HG03025 (cell line): ENCODE measurements around the gene NKD2.

ENCODE experiments used
- ATAC-seq: cut with Tn5 transposase; IDR thresholded peaks from one replicate; pipeline ENCODE4 v1.9.1; 2021; ENCODE audit warnings: mild to moderate bottlenecking, moderate library complexity; ENCODE audit not compliant: unreplicated experiment, low FRiP score

Gene NKD2

DNA sequence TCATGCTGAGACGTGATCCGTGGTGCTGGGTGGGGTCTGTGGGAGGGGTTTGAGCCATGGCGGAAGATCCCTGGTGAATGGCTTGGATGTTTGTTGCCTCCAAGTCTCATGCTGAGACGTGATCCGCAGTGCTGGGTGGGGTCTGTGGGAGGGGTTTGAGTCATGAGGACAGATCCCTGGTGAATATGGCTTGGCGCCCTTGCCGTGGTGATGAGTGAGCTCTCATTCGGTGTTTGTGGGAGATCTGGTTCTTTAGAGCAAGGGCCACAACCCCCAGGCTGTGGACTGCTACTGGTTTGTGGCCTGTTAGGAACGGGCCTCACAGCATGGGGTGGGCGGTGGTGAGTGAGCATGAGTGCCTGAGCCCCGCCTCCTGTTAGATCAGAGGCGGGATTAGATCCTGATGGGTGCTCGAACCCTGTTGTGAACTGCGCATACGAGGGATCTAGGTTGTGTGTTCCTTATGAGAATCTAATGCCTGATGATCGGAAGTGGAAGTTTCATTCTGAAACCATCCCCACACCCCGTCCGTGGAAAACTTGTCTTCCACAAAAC is 31.2 kb downstream of the NKD2 start:
- no peak for ATAC-seq

DNA sequence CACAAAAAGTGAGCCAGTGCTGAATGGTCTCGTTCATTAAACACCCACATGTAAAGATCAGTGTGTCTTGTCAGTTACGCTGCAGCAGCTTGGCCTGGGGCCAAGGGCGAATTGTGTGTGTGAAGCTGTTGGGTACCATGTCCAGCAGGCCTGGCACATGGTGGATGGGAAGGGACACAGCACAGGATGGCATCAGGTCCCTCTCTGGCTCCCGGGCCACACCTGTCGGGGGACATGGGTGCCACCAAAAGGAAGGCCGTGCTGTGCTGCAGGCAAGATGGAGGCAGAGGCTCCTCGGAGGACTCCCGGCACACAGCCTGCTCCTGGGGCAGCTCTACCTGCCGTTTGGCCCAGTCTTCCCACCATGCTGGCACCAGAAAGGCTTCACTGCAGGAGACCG is 32.0 kb downstream of the NKD2 start:
- no peak for ATAC-seq

DNA sequence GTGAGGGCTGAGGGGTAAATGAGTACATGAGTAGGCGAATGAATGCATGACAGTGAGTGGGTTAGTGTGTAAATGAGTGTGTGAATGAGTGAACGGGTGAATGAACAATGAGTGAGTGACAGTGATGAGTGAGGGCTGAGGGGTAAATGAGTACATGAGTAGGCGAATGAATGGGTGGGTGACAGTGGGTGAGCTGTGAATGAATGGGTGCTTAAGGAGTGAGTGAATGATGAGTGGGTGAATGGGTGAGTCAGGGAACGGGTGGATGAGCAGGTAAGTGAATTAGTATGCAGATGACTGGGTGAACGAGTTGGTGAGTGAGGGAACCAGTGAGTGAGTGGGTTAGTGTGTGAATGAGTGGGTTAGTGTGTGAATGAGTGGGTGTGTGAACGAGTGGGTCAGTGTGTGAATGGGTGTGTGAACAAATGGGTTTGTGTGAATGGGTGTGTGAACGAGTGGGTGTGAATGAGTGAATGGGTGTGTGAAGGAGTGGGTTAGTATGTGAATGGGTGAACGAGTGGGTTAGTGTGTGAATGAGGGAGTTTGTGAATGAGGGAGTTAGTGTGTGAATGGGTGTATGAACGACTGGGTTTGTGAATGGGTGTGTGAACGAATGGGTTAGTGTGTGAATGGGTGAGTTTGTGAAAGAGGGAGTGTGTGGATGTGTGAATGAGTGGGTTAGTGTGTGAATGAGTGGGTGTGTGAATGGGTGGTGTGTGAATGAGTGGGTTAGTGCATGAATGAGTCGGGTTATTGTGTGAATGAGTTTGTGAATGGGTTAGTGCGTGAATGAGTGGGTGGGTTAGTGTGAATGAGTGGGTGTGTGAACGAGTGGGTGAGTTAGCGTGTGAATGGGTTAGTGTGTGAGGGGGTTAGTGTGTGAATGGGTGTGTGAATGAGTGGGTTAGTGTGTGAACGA is 32.9 kb downstream of the NKD2 start:
- ATAC-seq = no peak

DNA sequence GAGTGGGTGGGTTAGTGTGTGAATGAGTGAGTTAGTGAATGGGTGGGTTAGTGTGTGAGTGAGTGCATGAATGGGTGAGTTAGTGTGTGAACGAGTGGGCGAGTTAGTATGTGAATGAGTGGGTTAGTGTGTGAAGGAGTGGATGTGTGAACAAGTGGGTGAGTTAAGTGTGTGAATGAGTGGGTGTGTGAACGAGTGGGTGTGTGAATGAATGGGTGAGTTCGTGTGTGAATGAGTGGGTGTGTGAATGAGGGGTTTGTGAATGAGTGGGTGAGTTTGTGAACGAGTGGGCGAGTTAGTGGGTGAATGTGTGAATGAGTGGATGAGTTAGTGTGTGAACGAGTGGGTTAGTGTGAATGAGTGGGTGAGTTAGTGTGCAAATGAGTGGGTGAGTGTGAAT is 34.0 kb downstream of the NKD2 start:
- ATAC-seq = no peak

DNA sequence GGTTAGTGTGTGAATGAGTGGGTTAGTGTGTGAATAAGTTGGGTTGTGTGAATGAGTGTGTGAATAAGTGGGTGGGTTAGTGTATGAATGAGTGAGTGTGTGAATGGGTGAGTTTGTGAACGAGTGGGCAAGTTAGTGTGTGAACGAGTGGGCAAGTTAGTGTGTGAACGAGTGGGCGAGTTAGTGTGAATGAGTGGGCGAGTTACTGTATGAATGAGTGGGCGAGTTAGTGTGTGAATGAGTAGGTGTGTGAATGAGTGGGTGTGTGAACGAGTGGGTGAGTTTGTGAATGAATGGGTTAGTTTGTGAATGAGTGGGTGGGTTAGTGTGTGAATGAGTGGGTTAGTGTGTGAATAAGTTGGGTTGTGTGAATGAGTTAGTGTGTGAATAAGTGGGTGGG is 34.7 kb downstream of the NKD2 start:
- no peak for ATAC-seq

DNA sequence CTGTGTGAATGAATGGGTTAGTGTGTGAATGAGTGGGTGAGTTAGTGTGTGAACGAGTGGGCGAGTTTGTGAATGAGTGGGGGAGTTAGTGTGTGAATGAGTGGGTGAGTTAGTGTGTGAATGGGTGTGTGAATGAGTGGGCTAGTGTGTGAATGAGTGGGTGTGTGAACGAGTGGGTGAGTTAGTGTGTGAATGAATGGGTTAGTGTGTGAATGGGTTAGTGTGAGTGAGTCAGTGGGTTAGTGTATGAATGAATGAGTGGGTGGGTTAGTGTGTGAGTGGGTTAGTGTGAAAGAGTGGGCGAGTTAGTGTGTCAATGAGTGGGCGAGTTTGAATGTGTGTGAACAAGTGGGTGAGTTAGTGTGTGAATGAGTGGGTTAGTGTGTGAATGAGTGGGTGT is 35.5 kb downstream of the NKD2 start:
- no peak for ATAC-seq

DNA sequence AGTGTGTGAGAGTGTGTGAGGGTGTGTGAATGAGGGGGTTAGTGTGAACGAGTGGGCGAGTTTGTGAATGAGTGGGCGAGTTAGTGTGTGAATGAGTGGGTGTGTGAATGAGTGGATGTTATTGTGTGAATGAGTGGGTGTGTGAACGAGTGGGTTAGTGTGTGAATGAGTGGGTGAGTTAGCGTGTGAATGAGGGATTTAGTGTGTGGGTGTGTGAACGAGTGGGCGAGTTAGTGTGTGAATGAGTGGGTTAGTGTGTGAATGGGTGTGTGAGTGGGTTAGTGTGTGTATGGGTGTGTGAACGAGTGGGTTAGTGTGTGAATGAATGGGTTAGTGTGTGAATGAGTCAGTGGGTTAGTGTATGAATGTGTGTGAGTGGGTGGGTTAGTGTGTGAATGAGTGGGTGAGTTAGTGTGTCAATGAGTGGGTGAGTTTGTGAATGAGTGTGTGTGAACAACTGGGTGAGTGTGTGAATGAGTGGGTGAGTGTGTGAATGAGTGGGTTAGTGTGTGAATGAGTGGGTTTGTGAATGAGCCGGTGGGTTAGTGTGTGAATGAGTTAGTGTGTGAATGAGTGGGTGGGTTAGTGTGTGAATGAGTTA is 37.5 kb downstream of the NKD2 start:
- no peak for ATAC-seq

DNA sequence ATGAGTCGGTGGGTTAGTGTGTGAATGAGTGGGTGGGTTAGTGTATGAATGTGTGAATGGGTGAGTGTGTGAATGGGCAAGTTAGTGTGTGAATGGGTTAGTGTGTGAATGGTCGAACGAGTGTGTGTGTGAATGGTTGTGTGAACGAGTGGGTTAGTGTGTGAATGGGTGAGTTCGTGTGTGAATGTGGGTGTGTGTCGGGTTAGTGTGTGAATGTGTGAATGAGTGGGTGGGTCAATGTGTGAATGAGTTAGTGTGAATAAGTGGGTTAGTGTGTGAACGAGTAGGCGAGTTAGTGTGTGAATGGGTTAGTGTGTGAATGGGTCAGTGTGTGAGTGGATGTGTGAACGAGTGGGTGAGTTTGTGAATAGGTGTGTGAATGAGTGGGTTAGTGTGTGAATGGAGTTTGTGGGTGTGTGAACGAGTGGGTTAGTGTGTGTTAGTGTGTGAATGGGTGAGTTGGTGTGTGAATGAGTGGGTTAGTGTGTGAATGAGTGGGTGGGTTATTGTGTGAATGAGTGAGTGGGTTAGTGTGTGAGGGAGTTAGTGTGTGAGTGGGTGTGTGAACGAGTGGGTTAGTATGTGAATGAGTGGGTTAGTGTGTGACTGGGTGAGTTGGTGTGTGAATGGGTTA is 38.8 kb downstream of the NKD2 start:
- no peak for ATAC-seq

DNA sequence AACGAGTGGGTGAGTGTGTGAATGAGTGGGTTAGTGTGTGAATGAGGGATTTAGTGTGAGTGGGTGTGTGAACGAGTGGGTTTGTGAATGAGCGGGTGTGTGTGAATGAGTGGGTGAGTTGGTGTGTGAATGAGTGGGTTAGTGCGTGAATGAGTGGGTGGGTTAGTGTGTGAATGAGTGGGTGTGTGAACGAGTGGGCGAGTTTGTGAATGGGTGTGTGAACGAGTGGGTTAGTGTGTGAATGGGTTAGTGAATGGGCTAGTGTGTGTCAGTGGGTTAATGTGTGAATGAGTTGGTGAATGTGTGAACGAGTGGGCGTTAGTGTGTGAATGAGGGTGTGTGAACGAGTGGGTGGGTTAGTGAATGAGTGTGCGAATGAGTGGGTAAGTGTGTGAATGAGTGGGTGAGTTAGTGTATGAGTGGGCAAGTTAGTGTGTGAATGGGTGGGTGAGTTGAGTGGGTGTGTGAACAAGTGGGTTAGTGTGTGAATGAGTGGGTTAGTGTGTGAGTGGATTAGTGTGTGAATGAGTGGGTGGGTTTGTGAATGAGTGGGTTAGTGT is 39.6 kb downstream of the NKD2 start:
- no peak for ATAC-seq

DNA sequence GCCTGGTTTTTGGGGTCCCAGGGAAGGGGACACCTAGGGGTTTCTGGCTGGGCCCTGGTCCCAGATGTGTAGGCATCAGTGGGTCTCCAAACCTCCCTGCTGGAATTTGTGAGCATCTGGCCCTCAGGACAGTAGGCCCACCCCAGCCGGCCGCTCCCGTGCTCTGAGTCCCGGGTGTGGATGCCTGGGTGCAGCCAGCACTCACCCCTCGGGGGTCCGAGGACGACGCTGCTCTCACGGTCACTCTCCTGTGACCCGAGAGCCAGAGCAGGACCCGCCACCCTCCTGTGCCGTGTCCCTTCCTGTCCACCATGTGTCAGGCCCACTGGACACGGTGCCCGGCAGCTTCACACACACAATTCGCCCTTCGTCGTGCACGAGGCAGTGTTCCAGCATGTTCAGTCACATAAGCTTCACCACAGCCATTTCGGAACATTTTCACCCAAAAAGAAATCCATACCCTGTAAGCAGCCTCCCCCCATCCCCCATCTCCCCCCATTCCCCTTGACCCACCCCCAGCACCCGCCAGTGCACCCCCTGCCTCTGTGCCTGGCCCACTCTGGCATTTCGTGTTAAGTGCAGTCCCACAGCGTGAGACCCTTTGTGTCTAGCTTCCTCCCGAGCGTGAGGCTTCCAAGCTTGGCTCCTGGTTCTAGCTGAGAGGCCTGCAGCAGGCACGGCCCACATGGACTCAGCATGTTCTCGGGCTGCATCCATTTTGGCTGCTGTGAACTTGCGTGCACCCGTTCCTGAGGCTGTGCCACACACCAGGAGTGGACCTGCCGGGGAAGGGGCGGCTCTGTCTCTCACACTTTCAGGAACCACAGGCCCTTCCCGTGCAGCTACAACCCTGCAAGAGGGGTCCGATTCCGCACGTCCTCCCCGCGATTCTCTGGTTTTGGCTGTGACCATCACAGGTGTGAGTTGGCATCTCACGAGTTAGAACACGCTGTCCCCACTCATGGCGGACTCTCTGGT is 40.5 kb downstream of the NKD2 start:
- no peak for ATAC-seq

DNA sequence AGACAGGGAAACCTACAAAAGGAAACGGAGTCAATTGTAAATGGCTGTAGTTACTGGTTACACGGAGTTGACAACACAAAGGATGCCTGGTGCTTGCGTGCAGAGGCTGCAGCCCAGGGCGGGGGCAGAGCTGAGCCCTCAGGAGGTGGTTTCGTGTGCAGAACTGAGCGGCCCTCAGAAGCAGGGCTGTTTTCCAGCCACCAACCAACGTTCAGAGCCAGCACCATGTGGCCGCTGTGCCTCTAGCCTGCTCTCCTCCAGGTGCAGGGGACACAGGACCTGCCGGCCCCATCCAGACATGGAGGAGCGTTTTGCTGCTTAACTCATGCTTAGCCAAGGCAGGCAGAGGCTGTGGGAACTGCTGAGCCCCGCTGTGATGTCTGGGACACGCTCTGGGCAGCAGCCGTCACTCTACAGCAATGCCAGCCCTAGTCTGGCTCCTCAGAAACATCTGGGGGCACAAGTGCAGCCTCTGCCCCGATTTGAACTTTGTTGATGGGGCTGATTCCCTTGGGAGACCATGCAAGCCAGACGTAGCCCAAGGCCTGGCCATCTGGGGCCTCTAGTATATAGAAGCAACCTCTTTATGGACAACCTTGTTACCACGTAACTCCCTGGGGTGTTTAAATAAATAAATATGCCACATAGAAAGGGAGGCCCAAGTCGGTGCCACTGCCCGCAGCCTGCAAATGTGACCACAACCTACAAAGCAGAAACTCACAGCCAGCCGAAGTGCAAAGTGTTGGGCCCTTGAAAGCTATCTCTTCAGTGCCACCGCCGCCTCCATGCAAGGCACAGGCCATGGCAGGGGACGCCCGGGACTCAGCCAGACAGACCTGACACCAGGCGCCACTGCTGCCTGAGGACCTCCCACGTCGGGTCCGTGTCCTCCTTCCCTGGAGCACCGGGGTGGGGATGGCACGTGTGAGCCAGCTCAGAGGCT is 42.1 kb downstream of the NKD2 start:
- ATAC-seq = no peak

DNA sequence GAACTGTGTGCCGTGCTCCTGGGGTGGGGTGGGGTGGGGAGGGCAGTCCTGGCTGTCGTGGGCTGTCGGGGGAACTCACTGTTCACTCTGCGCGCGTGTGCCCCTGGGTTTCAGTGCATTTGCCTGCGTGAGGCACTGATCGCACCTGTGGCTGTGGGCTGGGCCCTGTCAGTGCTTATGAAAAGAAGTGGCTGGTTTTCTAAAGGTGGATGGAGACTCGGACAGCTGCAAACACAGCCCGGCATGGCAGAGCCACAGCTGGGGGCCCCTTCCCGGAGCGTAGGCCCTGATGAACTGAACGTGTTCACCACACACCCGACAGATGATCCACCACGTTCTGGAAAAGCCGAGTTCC is 42.7 kb downstream of the NKD2 start:
- ATAC-seq = no peak

DNA sequence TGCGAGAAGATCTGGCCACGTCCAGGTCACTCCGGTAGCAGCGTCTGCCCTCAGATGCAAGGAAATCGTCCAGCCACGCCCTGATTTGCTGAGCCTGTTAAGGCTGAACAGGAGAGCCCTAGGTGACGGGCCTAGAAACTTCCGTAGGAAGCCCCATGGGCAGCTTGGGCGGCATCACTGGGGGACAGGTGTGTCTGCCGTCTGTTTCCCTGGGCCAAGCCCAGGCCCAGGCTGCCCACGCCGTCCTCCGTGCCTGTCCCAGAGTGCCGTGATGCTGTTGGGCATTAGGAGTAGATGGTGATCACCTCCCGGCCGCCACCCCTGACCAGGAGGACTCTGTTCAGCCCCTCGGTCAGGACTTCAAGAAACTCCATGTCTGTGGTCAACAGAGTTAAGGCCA is 43.5 kb downstream of the NKD2 start:
- no peak for ATAC-seq

DNA sequence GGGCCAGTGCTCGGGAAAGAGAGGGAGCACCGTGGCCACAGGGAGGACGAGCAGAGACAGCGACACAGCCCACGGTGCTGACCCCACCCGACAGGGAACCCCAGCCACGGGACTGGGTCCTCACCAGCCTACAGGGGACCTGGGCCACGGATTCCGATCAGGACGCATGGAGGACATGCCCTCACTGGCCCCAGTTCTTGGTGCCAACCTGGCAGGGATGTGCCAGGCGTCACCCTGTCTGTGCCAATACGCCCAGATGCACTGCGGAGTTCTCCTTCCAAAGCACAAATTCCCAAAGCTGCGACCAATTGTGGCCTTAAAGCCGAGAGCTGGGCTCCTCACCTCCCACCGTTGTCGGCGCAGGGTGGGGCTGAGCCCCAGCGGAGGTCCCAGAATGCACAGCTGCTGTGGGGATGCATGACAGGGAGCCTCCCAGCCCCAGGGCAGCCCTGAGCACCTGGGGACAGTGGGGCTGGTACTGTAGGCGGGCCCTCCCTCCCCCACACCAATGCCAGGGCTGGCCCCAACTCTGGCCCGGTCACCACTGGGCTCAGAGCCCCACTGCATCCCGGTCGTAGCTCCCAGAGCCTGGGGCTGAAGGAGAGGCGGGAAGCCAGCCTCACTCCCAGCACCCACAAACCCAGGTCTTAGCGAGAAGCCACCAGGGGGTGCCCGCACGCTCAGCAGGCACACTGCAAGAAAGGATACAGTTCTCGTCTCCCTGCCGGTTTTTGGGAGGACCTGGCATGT is 44.2 kb downstream of the NKD2 start:
- ATAC-seq = no peak

DNA sequence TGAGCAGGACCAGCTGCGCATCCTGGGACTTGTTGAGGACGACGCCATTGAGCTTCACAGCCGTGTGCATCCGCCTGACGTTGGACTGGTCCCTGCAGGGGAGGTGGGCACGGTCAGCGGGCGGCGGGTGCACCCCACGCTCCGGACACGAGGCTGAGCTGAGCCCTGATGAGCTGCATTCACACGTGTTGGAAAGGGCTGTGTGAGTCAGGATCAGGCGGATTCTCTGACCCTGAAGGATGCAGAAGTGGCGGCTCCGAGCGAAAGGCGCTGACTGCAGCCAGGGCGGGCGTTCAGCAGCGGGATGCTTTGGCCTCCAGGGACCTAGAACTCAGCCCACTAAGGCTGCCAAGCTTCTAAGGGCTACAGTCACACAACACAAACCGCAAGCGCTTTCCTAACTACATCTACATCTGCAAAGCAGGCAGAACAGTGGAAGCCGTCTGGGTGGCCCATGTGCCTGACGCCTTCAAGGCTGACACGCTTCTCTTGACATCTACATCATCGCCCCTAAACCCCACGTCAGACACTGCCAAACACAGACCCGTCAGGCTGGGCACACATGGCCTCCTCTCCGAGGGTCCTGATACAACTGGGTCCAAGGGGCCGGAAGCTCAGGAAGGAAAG is 44.9 kb downstream of the NKD2 start:
- no peak for ATAC-seq

DNA sequence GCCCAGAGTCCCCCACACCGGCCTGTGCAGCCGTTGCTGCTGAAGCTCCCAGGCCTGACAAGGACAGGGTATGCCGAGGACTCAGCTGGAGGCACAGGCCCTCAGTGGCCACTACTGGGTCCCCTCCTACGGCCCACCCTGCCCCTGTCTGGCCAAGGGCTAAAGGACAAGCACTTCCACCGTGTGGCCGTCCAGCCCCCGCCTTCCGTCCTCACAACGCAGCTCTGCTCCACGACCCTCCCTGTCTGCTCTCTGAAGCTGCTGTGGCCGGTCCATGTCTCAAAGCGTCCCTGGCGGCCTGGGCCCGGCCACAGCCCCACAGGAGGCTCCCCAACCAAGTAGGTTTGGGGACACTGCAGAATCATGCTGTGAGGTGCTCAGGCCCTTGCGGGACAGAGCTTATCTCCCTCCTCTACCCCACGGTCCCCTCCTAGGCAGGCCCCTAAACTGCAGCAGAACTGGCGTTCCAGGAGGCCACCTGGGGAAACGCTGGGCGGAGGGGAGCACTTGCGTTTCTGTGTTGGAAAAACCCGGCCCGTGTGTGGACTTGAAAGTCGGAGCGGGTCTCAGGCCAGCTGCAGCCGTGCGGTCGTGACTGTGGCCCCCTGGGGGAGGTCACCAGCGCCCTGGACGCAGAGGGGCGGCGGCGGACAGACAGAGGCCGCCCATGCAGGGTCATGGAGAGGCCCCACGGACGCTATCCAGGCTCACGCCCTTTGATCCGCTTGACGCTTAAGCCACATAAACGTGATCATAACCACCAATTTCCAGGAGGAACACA is 45.6 kb downstream of the NKD2 start:
- ATAC-seq = no peak
